Lower lobe of right lung (tissue), 2 donors: ENCODE data around the gene ISG20L2. TPM values are rescaled to one million over a fixed set of nuclear protein-coding genes. Genes with fewer than 3 reads are reported as not detected.

Experiments
- ATAC-seq, 2 donors: fragments of 200-7000 bp; cut with Tn5 transposase; one replicate each; pipeline ENCODE4 v1.9.1; 2020 to 2022; ENCODE audit warnings: mild to moderate bottlenecking in 2 of 2, moderate library complexity in 2 of 2
- DNase-seq: peaks from one replicate; pipeline ENCODE4 v3.0.0-alpha.2; 2020
- H3K27ac ChIP-seq: fragments of 200-600 bp; one replicate; pipeline ENCODE4 v1.8.0; 2022
- H3K27me3 ChIP-seq: fragments of 200-600 bp; one replicate; pipeline ENCODE4 v1.8.0; 2022; ENCODE audit warnings: low read depth
- H3K36me3 ChIP-seq: fragments of 200-600 bp; one replicate; pipeline ENCODE4 v1.8.0; 2022; ENCODE audit warnings: mild to moderate bottlenecking
- H3K4me1 ChIP-seq: fragments of 200-600 bp; one replicate; pipeline ENCODE4 v1.8.0; 2022
- H3K4me3 ChIP-seq: fragments of 200-600 bp; one replicate; pipeline ENCODE4 v1.8.0; 2022; ENCODE audit warnings: mild to moderate bottlenecking
- H3K9me3 ChIP-seq: fragments of 200-600 bp; one replicate; pipeline ENCODE4 v1.8.0; 2022
- CTCF ChIP-seq: fragments of 200-600 bp; IDR thresholded peaks from one replicate; pipeline ENCODE4 v1.8.0; 2022; ENCODE audit warnings: antibody characterized with exemption, mild to moderate bottlenecking
- intact Hi-C: fragments of 100-400 bp; cut with DNase I; formaldehyde crosslinking; loops from one replicate; pipeline ENCODE4 v1.11.0; 2022
- total RNA-seq: library from RNA; stranded (reverse); fragmentation: NEBNext Ultra II Directional; extraction: Animal tissue kit (Norgen Biotek cat#: 25700); gene quantifications from one replicate; pipeline ENCODE4 v1.2.1, GENCODE V29; 2021
- donor health status: DM: no; HTN: yes; CAD: no; lungs with severe emphysema.

ISG20L2 gene
- total RNA-seq, 1 donor from 2014 or later, result 22.6 TPM

GRCh38 chr1:156751451-156751756, 22.8 kb upstream of the ISG20L2 start, which contains the start of gene HDGF:
Gene HDGF, minus strand, starts transcription at chr1:156751675. Its CDS starts 246 bp downstream, at chr1:156751429.
- Histone ChIP-seq H3K36me3 (peaks cover 3% of the 10 kb centered on the region), H3K4me1 (peaks cover 46% of the 10 kb centered on the region), H3K9me3 (no peaks in the 10 kb centered on the region), H3K4me3 (peak within 1 kb of the TSS; percentile 95), H3K27me3 (no peaks in the 10 kb centered on the region), H3K27ac (peak within 1 kb of the TSS; percentile 99)
- intact Hi-C loops, result no loop called here
- TF ChIP-seq CTCF, result peak; percentile 3
- ATAC-seq (no peak), DNase-seq (no peak)

GRCh38 chr1:156750711-156751450, 22.3 kb upstream of the ISG20L2 start:
- intact Hi-C loops, result no loop called here
- ATAC-seq, result peak; percentile 5 to 29
- no peaks in the 10 kb centered on the region for H3K9me3 ChIP-seq
- peak overlapping the region; percentile 99 for H3K27ac ChIP-seq
- peak; percentile 80 for DNase-seq
- TF ChIP-seq CTCF, result peak; percentile 13
- H3K4me3 ChIP-seq, result peak overlapping the region; percentile 95
- H3K27me3 ChIP-seq, result no peaks in the 10 kb centered on the region
- H3K36me3 ChIP-seq, result peaks cover 3% of the 10 kb centered on the region
- H3K4me1 ChIP-seq, result peaks cover 51% of the 10 kb centered on the region

- intact Hi-C loops, result no loop called here
- DNase-seq, result peak; percentile 52
- Histone ChIP-seq H3K4me3 (peak overlapping the region; percentile 95), H3K4me1 (peaks cover 58% of the 10 kb centered on the region), H3K9me3 (no peaks in the 10 kb centered on the region), H3K36me3 (peaks cover 4% of the 10 kb centered on the region), H3K27me3 (no peaks in the 10 kb centered on the region), H3K27ac (peak overlapping the region; percentile 99)
- ATAC-seq, result peak; percentile 1 to 31
- TF ChIP-seq CTCF, result no peak
These were observed 21.7 kb upstream of the ISG20L2 start for GRCh38 chr1:156750191-156750672.

GRCh38 chr1:156749419-156750118, 21.0 kb upstream of the ISG20L2 start:
- no peak for ATAC-seq
- Histone ChIP-seq H3K27ac (peak overlapping the region; percentile 99), H3K27me3 (no peaks in the 10 kb centered on the region), H3K36me3 (peaks cover 10% of the 10 kb centered on the region), H3K9me3 (no peaks in the 10 kb centered on the region), H3K4me1 (peaks cover 60% of the 10 kb centered on the region), H3K4me3 (peak overlapping the region; percentile 95)
- TF ChIP-seq CTCF, result no peak
- intact Hi-C loops, result no loop called here
- peak; percentile 36 for DNase-seq

- peaks cover 15% of the 10 kb centered on the region for H3K36me3 ChIP-seq
- TF ChIP-seq CTCF, result no peak
- peaks cover 60% of the 10 kb centered on the region for H3K4me1 ChIP-seq
- no peaks in the 10 kb centered on the region for H3K9me3 ChIP-seq
- H3K4me3 ChIP-seq, result peak overlapping the region; percentile 95
- H3K27me3 ChIP-seq, result no peaks in the 10 kb centered on the region
- intact Hi-C loops, result no loop called here
- DNase-seq (peak; percentile 73), ATAC-seq (peak; percentile 2 to 26)
- peak overlapping the region; percentile 99 for H3K27ac ChIP-seq
These were observed 20.3 kb upstream of the ISG20L2 start for GRCh38 chr1:156748670-156749418.
